CD4-positive, alpha-beta T cell (primary cell): Measurements from ENCODE around the gene ANKRD28. TPM values are rescaled to one million over a fixed set of nuclear protein-coding genes. Genes with fewer than 3 reads are reported as not detected.

Experiments
- ATAC-seq: fragments of 200-7000 bp; cut with Tn5 transposase; one replicate; pipeline ENCODE4 v1.10.0; 2022; ENCODE audit warnings: mild to moderate bottlenecking; ENCODE audit not compliant: poor library complexity
- CTCF ChIA-PET: fragments of 350-600 bp; sonication (Branson Sonifier 250); formaldehyde crosslinking; loops from one replicate; lab custom pipeline; 2021; ENCODE audit warnings: antibody characterized with exemption, inconsistent platforms; lab: Charles Lee
- POLR2A ChIA-PET: fragments of 350-600 bp; sonication (Branson Sonifier 250); formaldehyde crosslinking; loops from one replicate; lab custom pipeline; 2021; ENCODE audit warnings: antibody characterized with exemption, inconsistent platforms; lab: Charles Lee
- DNase-seq, 14 experiments: peaks; one replicate each; pipeline ENCODE4 v3.0.0-alpha.2; 2013 to 2020; ENCODE audit warnings: mixed read lengths in 2 of 14
- H3K27ac ChIP-seq, 2 donors: one replicate each; pipeline versions ENCODE4 v1.5.1 to v1.7.0; 2013; ENCODE audit warnings: low read length in 2 of 2, low read depth in 1 of 2, mild to moderate bottlenecking in 1 of 2
- H3K27me3 ChIP-seq, 2 experiments: 1 replicate in 1 of 2; 2 replicates in 1 of 2; pipeline versions ENCODE4 v1.6.1 to v1.7.0; 2013; ENCODE audit warnings: low read length in 2 of 2, control low read depth in 1 of 2, mild to moderate bottlenecking in 1 of 2, moderate library complexity in 1 of 2; ENCODE audit not compliant: insufficient read depth in 2 of 2, control insufficient read depth in 1 of 2
- H3K36me3 ChIP-seq: one replicate; pipeline ENCODE4 v1.6.1; 2013; ENCODE audit warnings: low read length, control low read depth; ENCODE audit not compliant: insufficient read depth
- H3K4me1 ChIP-seq: one replicate; pipeline ENCODE4 v1.6.1; 2013; ENCODE audit warnings: low read length, control low read depth; ENCODE audit not compliant: insufficient read depth
- H3K4me3 ChIP-seq: one replicate; pipeline ENCODE4 v1.5.1; 2013; ENCODE audit warnings: mild to moderate bottlenecking, low read length, moderate library complexity
- H3K9me3 ChIP-seq, 2 experiments: 1 replicate in 1 of 2; 2 replicates in 1 of 2; pipeline versions ENCODE4 v1.6.1 to v1.7.0; 2013; ENCODE audit warnings: low read length in 2 of 2, mild to moderate bottlenecking in 2 of 2, control low read depth in 1 of 2, moderate library complexity in 1 of 2; ENCODE audit not compliant: control insufficient read depth in 1 of 2, insufficient read depth in 1 of 2
- H3K27ac Mint-ChIP-seq: one replicate; pipeline ENCODE4 v1.8.0; 2020; ENCODE audit warnings: mixed read lengths
- H3K27me3 Mint-ChIP-seq: one replicate; pipeline ENCODE4 v1.8.0; 2021; ENCODE audit warnings: mixed read lengths
- H3K36me3 Mint-ChIP-seq: one replicate; pipeline ENCODE4 v1.8.0; 2021; ENCODE audit warnings: low read depth, mixed read lengths
- H3K4me1 Mint-ChIP-seq: one replicate; pipeline ENCODE4 v1.8.0; 2021; ENCODE audit warnings: low read depth, mixed read lengths
- H3K4me3 Mint-ChIP-seq: one replicate; pipeline ENCODE4 v1.8.0; 2020; ENCODE audit warnings: mild to moderate bottlenecking, mixed read lengths
- H3K9me3 Mint-ChIP-seq: one replicate; pipeline ENCODE4 v1.8.0; 2020; ENCODE audit warnings: mixed read lengths
- intact Hi-C, 2 experiments: fragments of 100-400 bp; cut with DNase I in 1 of 2; cut with micrococcal nuclease in 1 of 2; formaldehyde crosslinking; loops; one replicate each; pipeline versions ENCODE4 v1.15.1 to v1.9.0; 2023 to 2025; cut with DNase I, micrococcal nuclease
- total RNA-seq, 174 experiments: library from RNA in 2 of 174; stranded (reverse) in 2 of 174; gene quantifications; one replicate each; pipeline ENCODE4 v1.2.3 and lab custom pipeline; 2021 to 2026
- TF ChIP-seq, protein P1 (sequence below): fragments of 200-600 bp; IDR thresholded peaks from one replicate; pipeline ENCODE4 v1.8.0; 2022; ENCODE audit warnings: antibody characterized with exemption, mild to moderate bottlenecking

Gene ANKRD28
- total RNA-seq, 2 experiments from 2014 or later = 36.6 to 43.1 TPM

DNA sequence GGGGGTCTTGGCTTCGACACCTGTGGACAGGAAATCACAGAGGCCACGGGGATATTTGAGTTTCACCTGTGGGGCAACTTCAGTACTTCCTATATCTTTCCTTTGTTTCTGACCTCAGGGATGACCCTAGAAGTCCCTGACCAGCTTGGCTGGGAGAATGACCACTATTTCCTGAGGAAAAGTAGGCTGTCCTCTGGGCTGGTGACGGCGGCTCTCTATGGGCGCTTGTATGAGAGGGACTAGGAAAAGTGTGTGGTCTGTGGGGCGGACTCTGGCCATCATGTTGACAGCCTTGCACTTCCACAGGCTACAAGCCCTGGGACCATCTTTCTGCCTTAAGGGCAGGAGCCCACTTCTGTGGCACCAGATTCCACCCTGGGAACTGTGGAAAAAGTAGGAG lies 152.5 kb downstream of the ANKRD28 start:
- peaks cover 49% of the 10 kb centered on the region for H3K4me1 ChIP-seq
- intact Hi-C loops = no loop called here
- ATAC-seq = no peak
- H3K4me3 ChIP-seq = no peak overlapping the region
- no peaks in the 10 kb centered on the region for H3K27me3 ChIP-seq
- Mint-ChIP-seq H3K4me1 (peaks cover 45% of the 10 kb centered on the region), H3K27me3 (no peaks in the 10 kb centered on the region), H3K36me3 (peaks cover 36% of the 10 kb centered on the region), H3K4me3 (no peak overlapping the region), H3K9me3 (no peaks in the 10 kb centered on the region), H3K27ac (no peak overlapping the region)
- ChIA-PET CTCF (no interaction called here), POLR2A (interaction anchor here (0.6 to 1.5 kb wide), 3 partner anchors 9 to 142 kb away, joined by 3 to 5 read pairs (median 4); partner anchors contain the start of genes BTD and HACL1)
- no peaks in the 10 kb centered on the region for H3K9me3 ChIP-seq
- DNase-seq = no peak
- no peaks in the 10 kb centered on the region for H3K36me3 ChIP-seq
- TF ChIP-seq, protein P1, sequence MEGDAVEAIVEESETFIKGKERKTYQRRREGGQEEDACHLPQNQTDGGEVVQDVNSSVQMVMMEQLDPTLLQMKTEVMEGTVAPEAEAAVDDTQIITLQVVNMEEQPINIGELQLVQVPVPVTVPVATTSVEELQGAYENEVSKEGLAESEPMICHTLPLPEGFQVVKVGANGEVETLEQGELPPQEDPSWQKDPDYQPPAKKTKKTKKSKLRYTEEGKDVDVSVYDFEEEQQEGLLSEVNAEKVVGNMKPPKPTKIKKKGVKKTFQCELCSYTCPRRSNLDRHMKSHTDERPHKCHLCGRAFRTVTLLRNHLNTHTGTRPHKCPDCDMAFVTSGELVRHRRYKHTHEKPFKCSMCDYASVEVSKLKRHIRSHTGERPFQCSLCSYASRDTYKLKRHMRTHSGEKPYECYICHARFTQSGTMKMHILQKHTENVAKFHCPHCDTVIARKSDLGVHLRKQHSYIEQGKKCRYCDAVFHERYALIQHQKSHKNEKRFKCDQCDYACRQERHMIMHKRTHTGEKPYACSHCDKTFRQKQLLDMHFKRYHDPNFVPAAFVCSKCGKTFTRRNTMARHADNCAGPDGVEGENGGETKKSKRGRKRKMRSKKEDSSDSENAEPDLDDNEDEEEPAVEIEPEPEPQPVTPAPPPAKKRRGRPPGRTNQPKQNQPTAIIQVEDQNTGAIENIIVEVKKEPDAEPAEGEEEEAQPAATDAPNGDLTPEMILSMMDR = no peak
- no peak overlapping the region for H3K27ac ChIP-seq

DNA sequence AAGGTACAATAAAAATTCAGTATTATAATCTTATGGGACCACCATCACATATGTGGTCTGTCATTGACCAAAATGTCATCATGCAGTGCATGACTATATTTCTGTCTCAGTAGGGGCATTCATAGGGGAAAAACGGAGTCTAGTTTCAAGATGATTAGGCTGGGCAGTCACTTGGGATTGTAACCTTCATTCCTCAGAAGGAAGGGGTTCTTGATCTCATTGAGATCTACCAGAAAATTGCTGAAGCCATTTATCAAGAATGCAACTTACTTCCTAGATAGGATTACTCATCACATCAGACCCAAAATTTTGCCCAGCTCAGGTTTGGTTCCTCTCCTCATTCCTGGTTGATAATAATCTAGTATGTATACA lies 158.9 kb downstream of the ANKRD28 start:
- no peak overlapping the region for H3K27ac Mint-ChIP-seq
- no peaks in the 10 kb centered on the region for H3K27me3 ChIP-seq
- POLR2A ChIA-PET = no interaction called here
- H3K27ac ChIP-seq = no peak overlapping the region
- intact Hi-C loops = loop anchor here in 1 of 2 experiments (5.0 kb wide), 1 partner anchor 1388 kb away; no protein-coding TSS in a partner anchor
- CTCF ChIA-PET = no interaction called here
- H3K9me3 Mint-ChIP-seq = no peaks in the 10 kb centered on the region
- H3K36me3 ChIP-seq = no peaks in the 10 kb centered on the region
- H3K4me3 Mint-ChIP-seq = no peak overlapping the region
- ATAC-seq = no peak
- peaks cover 27% of the 10 kb centered on the region for H3K36me3 Mint-ChIP-seq
- no peak overlapping the region for H3K4me3 ChIP-seq
- H3K9me3 ChIP-seq = no peaks in the 10 kb centered on the region
- TF ChIP-seq, protein P1 = no peak
- no peak for DNase-seq
- peaks cover 16% of the 10 kb centered on the region for H3K4me1 ChIP-seq
- peaks cover 29% of the 10 kb centered on the region for H3K4me1 Mint-ChIP-seq
- no peaks in the 10 kb centered on the region for H3K27me3 Mint-ChIP-seq

DNA sequence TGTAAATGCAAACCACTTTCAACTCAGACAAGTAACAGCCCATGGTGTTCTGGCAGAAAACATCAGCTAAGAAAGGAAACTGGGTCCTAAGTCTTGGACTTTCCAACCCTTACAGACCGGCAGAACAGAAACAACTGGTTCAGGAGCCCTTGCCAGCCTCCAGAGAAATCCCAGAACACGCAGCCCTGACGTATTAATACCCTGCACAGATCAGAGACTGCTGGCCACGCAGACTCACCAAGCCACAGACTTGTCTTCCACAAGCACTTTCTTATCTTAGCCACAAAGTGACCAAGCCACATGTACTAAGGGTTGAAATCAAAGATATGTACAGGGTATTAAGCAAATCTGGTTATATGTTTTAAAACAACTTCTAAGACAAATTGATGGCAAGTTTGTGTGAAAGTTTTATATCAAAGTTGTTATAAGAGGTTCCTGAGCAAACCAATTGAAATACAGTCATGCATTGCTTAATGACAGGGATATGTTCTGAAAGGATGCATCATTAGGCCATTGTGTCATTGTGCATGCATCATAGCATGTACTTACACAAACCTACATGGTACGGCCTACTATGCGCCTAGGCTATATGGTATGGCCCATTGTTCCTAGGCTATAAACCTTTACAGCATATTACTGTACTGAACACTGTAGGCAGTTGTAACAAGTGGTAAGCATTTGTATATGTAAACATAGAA lies 159.4 kb downstream of the ANKRD28 start:
- H3K27me3 Mint-ChIP-seq = no peaks in the 10 kb centered on the region
- CTCF ChIA-PET = no interaction called here
- H3K36me3 Mint-ChIP-seq = peaks cover 24% of the 10 kb centered on the region
- no peak for ATAC-seq
- DNase-seq = no peak
- H3K4me1 Mint-ChIP-seq = peaks cover 29% of the 10 kb centered on the region
- intact Hi-C loops = loop anchor here in 1 of 2 experiments (5.0 kb wide), 1 partner anchor 1389 kb away; no protein-coding TSS in a partner anchor
- POLR2A ChIA-PET = no interaction called here
- no peak overlapping the region for H3K27ac Mint-ChIP-seq
- Histone ChIP-seq H3K27me3 (no peaks in the 10 kb centered on the region), H3K27ac (no peak overlapping the region), H3K4me3 (no peak overlapping the region), H3K4me1 (peaks cover 16% of the 10 kb centered on the region), H3K9me3 (no peaks in the 10 kb centered on the region), H3K36me3 (no peaks in the 10 kb centered on the region)
- TF ChIP-seq, protein P1 = no peak
- H3K9me3 Mint-ChIP-seq = no peaks in the 10 kb centered on the region
- no peak overlapping the region for H3K4me3 Mint-ChIP-seq
